OCI-LY1 (cell line): Measurements from ENCODE around the gene SNU13.

Source experiments
- H2AFZ ChIP-seq: fragments of 200-600 bp; sonication (generic), shearing (Covaris generic); 2 replicates; pipeline ENCODE4 v1.6.0; 2014; ENCODE audit warnings: antibody characterized with exemption, mild to moderate bottlenecking, low read length
- H3F3A ChIP-seq: fragments of 200-600 bp; sonication (generic), shearing (Covaris generic); 2 replicates; pipeline ENCODE4 v1.6.0; 2014; ENCODE audit warnings: mild to moderate bottlenecking, antibody characterized with exemption, low read length, moderate library complexity; ENCODE audit not compliant: insufficient read depth
- H3K27ac ChIP-seq: fragments of 200-600 bp; sonication (generic); 2 replicates; pipeline ENCODE4 v1.5.1; 2014; ENCODE audit warnings: low read length, mixed run types, mild to moderate bottlenecking, low read depth; ENCODE audit not compliant: poor library complexity, severe bottlenecking
- H3K27me3 ChIP-seq: fragments of 200-600 bp; sonication (generic); 2 replicates; pipeline ENCODE4 v1.6.0; 2014; ENCODE audit warnings: antibody characterized with exemption, mild to moderate bottlenecking, low read length, moderate library complexity; ENCODE audit not compliant: insufficient read depth
- H3K36me3 ChIP-seq: fragments of 200-600 bp; sonication (generic); 2 replicates; pipeline ENCODE4 v1.6.1; 2014; ENCODE audit warnings: mild to moderate bottlenecking, antibody characterized with exemption, low read length, moderate library complexity, mixed read lengths; ENCODE audit not compliant: insufficient read depth
- H3K4me1 ChIP-seq: fragments of 200-600 bp; sonication (generic); 2 replicates; pipeline ENCODE4 v1.5.1; 2014; ENCODE audit warnings: mild to moderate bottlenecking, low read length, moderate library complexity; ENCODE audit not compliant: insufficient read depth, severe bottlenecking
- H3K4me2 ChIP-seq: fragments of 200-600 bp; sonication (generic), shearing (Covaris generic); 2 replicates; pipeline ENCODE4 v1.6.1; 2014; ENCODE audit warnings: low read length
- H3K4me3 ChIP-seq: fragments of 200-600 bp; sonication (generic); 2 replicates; pipeline ENCODE4 v1.5.1; 2014; ENCODE audit warnings: low read length, low read depth, mild to moderate bottlenecking, mixed read lengths; ENCODE audit not compliant: poor library complexity, severe bottlenecking
- H3K79me2 ChIP-seq: fragments of 200-600 bp; shearing (Covaris generic); 2 replicates; pipeline ENCODE4 v1.6.1; 2016; ENCODE audit warnings: mixed run types, low read length, mixed read lengths; ENCODE audit not compliant: insufficient read depth
- H3K9ac ChIP-seq: fragments of 200-600 bp; sonication (generic), shearing (Covaris generic); 2 replicates; pipeline ENCODE4 v1.6.1; 2014; ENCODE audit warnings: mild to moderate bottlenecking, low read length, mixed read lengths
- H3K9me2 ChIP-seq: fragments of 200-600 bp; sonication (generic), shearing (Covaris generic); 2 replicates; pipeline ENCODE4 v1.6.1; 2014; ENCODE audit warnings: low read depth, mild to moderate bottlenecking, low read length, mixed read lengths
- H3K9me3 ChIP-seq: fragments of 200-600 bp; shearing (Covaris generic); 2 replicates; pipeline ENCODE4 v1.6.1; 2014; ENCODE audit warnings: low read length, mixed read lengths
- H4K20me1 ChIP-seq: fragments of 200-600 bp; sonication (generic), shearing (Covaris generic); 2 replicates; pipeline ENCODE4 v1.6.0; 2016; ENCODE audit warnings: mild to moderate bottlenecking, low read length; ENCODE audit not compliant: insufficient read depth
- CTCF ChIP-seq: fragments of 200-600 bp; sonication (generic), shearing (Covaris generic); IDR thresholded peaks from 2 replicates; pipeline ENCODE4 v1.5.1; 2017; ENCODE audit warnings: mild to moderate bottlenecking, antibody characterized with exemption, low read length, moderate library complexity, mixed read lengths
- EZH2 ChIP-seq: fragments of 200-600 bp; sonication (generic), shearing (Covaris generic); IDR thresholded peaks from 2 replicates; pipeline ENCODE4 v1.8.0; 2017; ENCODE audit warnings: borderline replicate concordance, mixed run types, mild to moderate bottlenecking, antibody characterized with exemption, low read length, moderate library complexity, mixed read lengths

Gene SNU13

DNA sequence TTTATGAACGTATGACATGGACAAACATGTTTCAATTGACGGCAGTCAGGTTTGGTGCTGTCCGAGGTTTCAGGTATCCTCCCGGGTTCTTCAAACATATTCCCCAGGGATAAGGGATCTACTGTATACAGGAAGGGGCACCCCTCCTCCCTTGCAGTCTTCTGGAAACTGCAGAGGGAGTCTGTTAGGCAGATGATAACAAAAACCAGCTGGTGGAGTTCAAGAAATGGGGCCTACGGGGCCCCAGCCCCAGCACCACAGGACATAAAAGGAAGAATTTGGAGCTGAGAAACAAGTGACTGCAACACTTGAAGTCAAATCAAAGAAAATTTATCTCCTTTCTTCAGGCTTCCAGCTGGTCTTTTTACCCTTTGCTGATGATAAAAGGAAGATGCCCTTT is 32.1 kb downstream of the SNU13 start:
- H3K9ac ChIP-seq: no peak overlapping the region
- no peaks in the 10 kb centered on the region for H3F3A ChIP-seq
- H3K9me2 ChIP-seq: no peaks in the 10 kb centered on the region
- H3K9me3 ChIP-seq: no peaks in the 10 kb centered on the region
- no peaks in the 10 kb centered on the region for H3K79me2 ChIP-seq
- no peaks in the 10 kb centered on the region for H3K27me3 ChIP-seq
- no peaks in the 10 kb centered on the region for H4K20me1 ChIP-seq
- no peak overlapping the region for H3K4me2 ChIP-seq
- H2AFZ ChIP-seq: no peak overlapping the region
- H3K36me3 ChIP-seq: peaks cover 96% of the 10 kb centered on the region
- no peak overlapping the region for H3K4me3 ChIP-seq
- TF ChIP-seq EZH2 (no peak), CTCF (no peak)
- no peak overlapping the region for H3K27ac ChIP-seq
- no peaks in the 10 kb centered on the region for H3K4me1 ChIP-seq

- Histone ChIP-seq H3K27ac (no peak overlapping the region), H3K9me3 (no peaks in the 10 kb centered on the region), H3K9me2 (no peaks in the 10 kb centered on the region), H3K4me1 (no peaks in the 10 kb centered on the region), H3K79me2 (no peaks in the 10 kb centered on the region), H3K27me3 (no peaks in the 10 kb centered on the region), H4K20me1 (no peaks in the 10 kb centered on the region), H3K9ac (no peak overlapping the region), H2AFZ (no peak overlapping the region), H3K4me2 (no peak overlapping the region), H3F3A (no peaks in the 10 kb centered on the region), H3K4me3 (no peak overlapping the region), H3K36me3 (peaks cover 89% of the 10 kb centered on the region)
- TF ChIP-seq CTCF (no peak), EZH2 (no peak)
Observed at GRCh38 chr22:41654322-41654721, 34.3 kb downstream of the SNU13 start.

GRCh38 chr22:41650821-41651220 is 37.8 kb downstream of the SNU13 start:
- no peaks in the 10 kb centered on the region for H4K20me1 ChIP-seq
- H3K4me1 ChIP-seq: no peaks in the 10 kb centered on the region
- peaks cover 87% of the 10 kb centered on the region for H3K36me3 ChIP-seq
- H3K27ac ChIP-seq: no peak overlapping the region
- H2AFZ ChIP-seq: no peak overlapping the region
- no peaks in the 10 kb centered on the region for H3K9me3 ChIP-seq
- H3K4me3 ChIP-seq: no peak overlapping the region
- H3F3A ChIP-seq: no peaks in the 10 kb centered on the region
- TF ChIP-seq EZH2 (no peak), CTCF (no peak)
- no peak overlapping the region for H3K9ac ChIP-seq
- no peaks in the 10 kb centered on the region for H3K9me2 ChIP-seq
- H3K27me3 ChIP-seq: no peaks in the 10 kb centered on the region
- H3K79me2 ChIP-seq: no peaks in the 10 kb centered on the region
- H3K4me2 ChIP-seq: no peak overlapping the region
